Prostate gland (tissue), 2 donors: ENCODE results near the gene RETREG2. TPM values are rescaled to one million over a fixed set of nuclear protein-coding genes. Genes with fewer than 3 reads are reported as not detected.

Experiments used
- DNase-seq: peaks from one replicate; pipeline ENCODE4 v3.0.0-alpha.2; 2019; ENCODE audit warnings: low spot score
- H3K27ac ChIP-seq, 2 donors: fragments of 200-600 bp; sonication (generic); 2 replicates each; pipeline ENCODE4 v1.5.1; 2017 to 2019
- H3K27me3 ChIP-seq: fragments of 200-600 bp; sonication (generic); replicated peaks from 2 replicates; pipeline ENCODE4 v1.5.1; 2019; ENCODE audit not compliant: insufficient read depth
- H3K36me3 ChIP-seq, 2 donors: fragments of 200-600 bp; sonication (generic); 1 replicate in 1 of 2; 2 replicates in 1 of 2; pipeline versions ENCODE4 v1.5.1 to v1.8.1; 2017 to 2019
- H3K4me1 ChIP-seq: fragments of 200-600 bp; sonication (generic); replicated peaks from 2 replicates; pipeline ENCODE4 v1.5.1; 2019
- H3K4me3 ChIP-seq, 2 donors: fragments of 200-600 bp; sonication (generic); 2 replicates each; pipeline ENCODE4 v1.5.1; 2017 to 2019
- H3K9me3 ChIP-seq: fragments of 200-600 bp; sonication (generic); 2 replicates; pipeline ENCODE4 v1.5.1; 2017
- POLR2A ChIP-seq: fragments of 450-650 bp; IDR thresholded peaks from one replicate; pipeline ENCODE4 v1.6.1; 2016; ENCODE audit warnings: antibody characterized with exemption, mild to moderate bottlenecking
- POLR2AphosphoS5 ChIP-seq: sonication (generic); formaldehyde crosslinking; IDR thresholded peaks from one replicate; pipeline ENCODE4 v1.6.1; 2017; ENCODE audit warnings: antibody characterized with exemption
- WGBS: methylation state at CpG from one replicate; pipeline ENCODE4 v1.1.5; 2018; 5-methylcytosine and 5-hydroxymethylcytosine counted together
- intact Hi-C: fragments of 100-400 bp; cut with DNase I; formaldehyde crosslinking; loops from one replicate; pipeline ENCODE4 v1.14.2; 2022
- total RNA-seq, 2 donors: library from RNA; depleted of rRNA; stranded (reverse); fragments of >200 nt; gene quantifications; one replicate each; pipeline ENCODE4 v1.1.0, GENCODE V29; 2016
- TF ChIP-seq, protein P1 (sequence below), 4 experiments: fragments of 200-600 bp in 2 of 4; fragments of 450-650 bp in 2 of 4; sonication (generic) in 2 of 4; IDR thresholded peaks; 1 replicate in 3 of 4; 2 replicates in 1 of 4; pipeline ENCODE4 v1.5.1; 2016 to 2019; ENCODE audit warnings: antibody characterized with exemption in 4 of 4, mild to moderate bottlenecking in 2 of 4, moderate library complexity in 2 of 4

RETREG2 gene
- total RNA-seq, 2 donors from 2014 or later, result 84.4 to 142 TPM

DNA sequence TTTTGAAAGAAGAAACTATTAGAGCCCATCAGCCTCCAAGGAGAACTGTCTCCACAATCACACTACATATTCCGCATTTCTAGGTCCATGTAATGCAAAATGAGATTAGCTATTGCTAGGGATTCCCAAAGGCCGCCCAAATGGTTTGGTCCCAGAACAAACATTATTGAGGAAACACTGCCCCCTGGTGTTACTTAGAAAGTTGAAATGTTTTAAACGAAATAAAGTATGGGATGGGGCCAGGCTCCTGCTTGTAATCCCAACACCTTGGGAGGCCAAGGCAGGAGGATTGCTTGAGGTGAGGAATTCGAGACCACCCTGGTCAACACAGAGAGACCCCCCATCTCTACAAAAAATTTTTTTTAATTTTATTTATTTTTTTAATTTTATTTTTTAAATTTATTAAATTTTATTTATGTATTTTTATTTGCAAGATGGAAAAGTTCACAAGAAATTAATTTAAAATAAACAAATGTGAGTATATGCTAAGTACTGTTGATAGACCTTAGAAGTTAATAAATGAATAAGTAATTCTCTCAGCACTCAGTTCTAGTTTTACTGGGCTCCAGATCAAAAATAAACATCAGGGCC, 22.9 kb upstream of the RETREG2 start:
- H3K27me3 ChIP-seq, result no peaks in the 10 kb centered on the region
- DNase-seq, result peak; percentile 72
- H3K9me3 ChIP-seq, result no peaks in the 10 kb centered on the region
- H3K4me3 ChIP-seq, result no peak overlapping the region
- TF ChIP-seq, protein P1, sequence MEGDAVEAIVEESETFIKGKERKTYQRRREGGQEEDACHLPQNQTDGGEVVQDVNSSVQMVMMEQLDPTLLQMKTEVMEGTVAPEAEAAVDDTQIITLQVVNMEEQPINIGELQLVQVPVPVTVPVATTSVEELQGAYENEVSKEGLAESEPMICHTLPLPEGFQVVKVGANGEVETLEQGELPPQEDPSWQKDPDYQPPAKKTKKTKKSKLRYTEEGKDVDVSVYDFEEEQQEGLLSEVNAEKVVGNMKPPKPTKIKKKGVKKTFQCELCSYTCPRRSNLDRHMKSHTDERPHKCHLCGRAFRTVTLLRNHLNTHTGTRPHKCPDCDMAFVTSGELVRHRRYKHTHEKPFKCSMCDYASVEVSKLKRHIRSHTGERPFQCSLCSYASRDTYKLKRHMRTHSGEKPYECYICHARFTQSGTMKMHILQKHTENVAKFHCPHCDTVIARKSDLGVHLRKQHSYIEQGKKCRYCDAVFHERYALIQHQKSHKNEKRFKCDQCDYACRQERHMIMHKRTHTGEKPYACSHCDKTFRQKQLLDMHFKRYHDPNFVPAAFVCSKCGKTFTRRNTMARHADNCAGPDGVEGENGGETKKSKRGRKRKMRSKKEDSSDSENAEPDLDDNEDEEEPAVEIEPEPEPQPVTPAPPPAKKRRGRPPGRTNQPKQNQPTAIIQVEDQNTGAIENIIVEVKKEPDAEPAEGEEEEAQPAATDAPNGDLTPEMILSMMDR (IDR thresholded peaks at IDR 0.05), result peak; percentile 36 to 82 (median 78)
- TF ChIP-seq POLR2A (no peak), POLR2AphosphoS5 (peak; percentile 10)
- intact Hi-C loops, result loop anchor here (2.0 to 5.0 kb wide), 2 partner anchors 96 to 492 kb away; no protein-coding TSS in a partner anchor
- no peaks in the 10 kb centered on the region for H3K4me1 ChIP-seq
- WGBS, result 11% methylated on average over 4 of the region's 4 CpGs
- H3K27ac ChIP-seq, result no peak overlapping the region
- no peaks in the 10 kb centered on the region for H3K36me3 ChIP-seq

DNA sequence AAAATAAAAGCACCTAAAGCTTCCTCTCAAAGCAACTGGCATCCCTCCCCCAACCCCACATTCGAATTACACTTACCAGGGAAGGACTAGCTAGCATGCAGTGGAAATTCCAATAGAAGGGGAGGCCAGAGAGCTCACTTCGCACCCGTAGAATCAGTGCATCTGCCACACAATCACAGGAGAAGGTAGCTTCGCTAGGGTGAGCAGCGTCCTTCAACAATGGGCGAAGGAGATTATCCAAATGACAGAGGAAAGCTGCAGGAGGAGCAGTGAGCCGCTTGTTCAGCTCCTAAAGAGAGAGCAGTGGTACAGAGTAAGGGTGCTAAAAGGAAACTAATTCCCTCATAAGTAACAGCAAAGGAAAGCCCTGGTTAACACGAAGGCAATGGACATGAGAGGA, 20.7 kb upstream of the RETREG2 start:
- no peak for DNase-seq
- H3K9me3 ChIP-seq, result no peaks in the 10 kb centered on the region
- no peaks in the 10 kb centered on the region for H3K36me3 ChIP-seq
- H3K4me3 ChIP-seq, result no peak overlapping the region
- intact Hi-C loops, result loop anchor here (5.0 kb wide), 1 partner anchor 490 kb away; no protein-coding TSS in a partner anchor
- H3K27ac ChIP-seq, result no peak overlapping the region
- H3K27me3 ChIP-seq, result no peaks in the 10 kb centered on the region
- no peaks in the 10 kb centered on the region for H3K4me1 ChIP-seq
- 90% methylated on average over 8 of the region's 8 CpGs for WGBS
- TF ChIP-seq POLR2A (no peak), POLR2AphosphoS5 (no peak)
- TF ChIP-seq, protein P1 (IDR thresholded peaks at IDR 0.05), result no peak

DNA sequence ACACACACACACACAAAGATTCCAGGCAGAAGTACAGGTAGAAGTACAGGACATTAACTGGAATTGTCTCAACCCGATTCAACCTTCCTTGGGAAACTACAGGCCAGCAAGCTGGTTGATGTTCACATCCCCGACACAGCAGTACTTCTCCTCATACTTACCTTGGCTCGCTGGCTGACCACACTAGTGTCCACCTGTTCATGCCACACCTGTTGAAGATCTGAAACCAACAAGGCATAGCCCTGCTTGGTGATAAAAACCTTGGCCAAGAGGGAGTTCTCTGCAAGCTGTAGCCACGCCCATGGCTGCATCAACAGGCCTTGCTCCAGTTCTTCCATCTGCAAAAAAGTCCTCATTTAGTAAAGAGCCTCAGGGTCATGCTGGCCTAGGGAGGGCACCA, 20.1 kb upstream of the RETREG2 start:
- TF ChIP-seq POLR2AphosphoS5 (no peak), POLR2A (no peak)
- TF ChIP-seq, protein P1 (IDR thresholded peaks at IDR 0.05), result no peak
- H3K36me3 ChIP-seq, result no peaks in the 10 kb centered on the region
- no peaks in the 10 kb centered on the region for H3K4me1 ChIP-seq
- H3K27me3 ChIP-seq, result no peaks in the 10 kb centered on the region
- H3K4me3 ChIP-seq, result no peak overlapping the region
- WGBS, result 93% methylated on average over 4 of the region's 4 CpGs
- H3K9me3 ChIP-seq, result no peaks in the 10 kb centered on the region
- DNase-seq, result no peak
- intact Hi-C loops, result loop anchor here (5.0 kb wide), 1 partner anchor 489 kb away; no protein-coding TSS in a partner anchor
- no peak overlapping the region for H3K27ac ChIP-seq

DNA sequence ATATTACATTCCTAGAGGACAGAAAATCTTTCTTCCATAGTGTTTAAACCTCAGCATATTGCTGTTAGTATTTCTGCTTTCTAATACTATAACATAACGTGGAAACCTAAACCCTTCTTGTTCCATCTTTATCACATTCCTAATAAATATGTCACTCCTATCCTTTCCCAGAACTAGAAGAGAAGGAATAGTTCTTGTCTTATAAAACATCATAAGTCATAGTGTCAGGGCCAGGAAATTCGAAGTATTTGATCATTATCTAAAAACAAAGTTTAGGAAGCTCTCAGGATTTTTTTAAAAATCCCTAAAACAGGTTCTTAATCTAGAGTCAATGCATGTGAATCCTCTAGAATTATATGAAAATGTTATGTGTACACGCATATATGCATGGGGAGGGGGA, 19.5 kb upstream of the RETREG2 start:
- H3K27ac ChIP-seq, result no peak overlapping the region
- no peaks in the 10 kb centered on the region for H3K36me3 ChIP-seq
- H3K4me3 ChIP-seq, result no peak overlapping the region
- intact Hi-C loops, result loop anchor here (5.0 kb wide), 1 partner anchor 489 kb away; no protein-coding TSS in a partner anchor
- DNase-seq, result no peak
- H3K27me3 ChIP-seq, result no peaks in the 10 kb centered on the region
- H3K4me1 ChIP-seq, result no peaks in the 10 kb centered on the region
- no peaks in the 10 kb centered on the region for H3K9me3 ChIP-seq
- 51% methylated on average over 3 of the region's 3 CpGs for WGBS
- TF ChIP-seq POLR2AphosphoS5 (no peak), POLR2A (no peak)
- TF ChIP-seq, protein P1 (IDR thresholded peaks at IDR 0.05), result no peak

DNA sequence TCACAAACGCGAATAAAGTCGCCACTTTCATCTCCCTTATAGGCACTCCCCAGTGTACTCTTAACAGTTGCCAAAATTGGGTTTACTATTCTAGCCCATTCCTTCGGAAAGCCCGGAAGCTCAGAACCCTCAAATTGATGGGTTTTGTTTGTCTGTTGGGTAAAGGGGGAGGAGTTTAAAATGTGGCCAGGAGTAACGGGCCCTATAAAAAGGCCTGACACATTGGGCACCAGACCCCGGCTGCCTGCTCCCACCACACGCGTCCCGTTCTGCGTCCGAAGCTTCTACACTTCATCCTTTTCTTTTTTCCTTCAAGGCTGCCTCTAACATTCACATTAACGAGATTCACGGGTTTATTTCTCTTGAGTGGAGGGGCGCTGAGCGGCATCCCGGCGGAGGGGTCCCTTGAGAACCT, 18.3 kb upstream of the RETREG2 start:
- intact Hi-C loops, result loop anchor here (1.0 to 5.0 kb wide), 3 partner anchors 47 to 488 kb away; partner anchors contain the start of gene ZFAND2B
- Histone ChIP-seq H3K36me3 (no peaks in the 10 kb centered on the region), H3K27me3 (no peaks in the 10 kb centered on the region), H3K9me3 (no peaks in the 10 kb centered on the region), H3K4me3 (peak overlapping the region; percentile 70 to 77), H3K4me1 (no peaks in the 10 kb centered on the region), H3K27ac (peak overlapping the region; percentile 97 to 98)
- 5% methylated on average over 18 of the region's 18 CpGs for WGBS
- TF ChIP-seq POLR2A (no peak), POLR2AphosphoS5 (no peak)
- TF ChIP-seq, protein P1 (IDR thresholded peaks at IDR 0.05), result no peak
- no peak for DNase-seq
